GM18909 (cell line): ENCODE results near the gene PCLO.
A peak's percentile ranks its signal among the peaks of the same experiment; 100 is the strongest.

Experiments
- ATAC-seq: cut with Tn5 transposase; IDR thresholded peaks from one replicate; pipeline ENCODE4 v1.9.1; 2021; ENCODE audit warnings: mild to moderate bottlenecking; ENCODE audit not compliant: unreplicated experiment, poor library complexity

Gene PCLO

GRCh38 chr7:82886324-82886723, 276.4 kb downstream of the PCLO start:
- no peak for ATAC-seq

DNA sequence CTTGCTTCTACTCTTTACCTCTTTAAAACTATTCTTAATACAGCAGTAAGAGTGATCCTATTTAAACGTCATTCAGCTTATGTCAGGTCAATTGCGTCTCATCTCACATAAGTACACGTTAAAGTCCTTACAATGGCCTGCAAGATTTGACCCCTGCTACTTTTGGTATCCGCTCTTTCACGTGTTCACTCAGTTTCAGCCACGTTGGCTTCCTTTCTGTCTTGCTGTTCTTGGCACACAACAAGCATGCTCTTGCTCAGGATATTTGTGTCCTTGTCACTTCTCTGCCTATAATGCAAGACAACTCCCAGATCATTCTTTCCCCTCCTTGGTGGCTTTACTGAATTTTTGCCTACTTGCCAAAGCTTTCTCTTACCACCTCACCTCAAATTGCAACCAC, 296.8 kb downstream of the PCLO start:
- ATAC-seq = no peak

GRCh38 chr7:82859106-82859850, 303.4 kb downstream of the PCLO start:
- ATAC-seq = no peak

GRCh38 chr7:82851121-82851520, 311.6 kb downstream of the PCLO start:
- ATAC-seq = no peak

- no peak for ATAC-seq
Observed at GRCh38 chr7:82841828-82842227, 320.9 kb downstream of the PCLO start.

DNA sequence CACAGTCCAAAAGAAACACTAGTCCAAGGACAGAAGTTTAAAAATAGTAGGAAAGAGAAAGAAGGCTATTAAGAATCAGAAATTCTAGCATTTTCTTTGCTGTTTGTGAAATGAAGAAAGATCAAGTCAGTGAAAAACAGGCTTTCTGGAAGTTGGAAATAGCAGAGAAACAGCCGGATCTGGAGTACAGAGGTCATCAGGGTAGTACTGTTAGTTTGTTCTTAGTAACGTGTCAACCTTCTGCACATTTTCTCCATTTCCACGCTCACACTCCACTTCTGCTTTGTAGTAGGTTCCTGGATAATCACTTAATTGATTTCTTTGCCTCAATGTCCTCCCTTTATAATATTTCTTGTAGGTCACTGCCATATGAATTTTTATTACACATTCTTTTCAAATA, 322.6 kb downstream of the PCLO start:
- ATAC-seq = no peak

GRCh38 chr7:82839555-82839954, 323.1 kb downstream of the PCLO start:
- no peak for ATAC-seq

DNA sequence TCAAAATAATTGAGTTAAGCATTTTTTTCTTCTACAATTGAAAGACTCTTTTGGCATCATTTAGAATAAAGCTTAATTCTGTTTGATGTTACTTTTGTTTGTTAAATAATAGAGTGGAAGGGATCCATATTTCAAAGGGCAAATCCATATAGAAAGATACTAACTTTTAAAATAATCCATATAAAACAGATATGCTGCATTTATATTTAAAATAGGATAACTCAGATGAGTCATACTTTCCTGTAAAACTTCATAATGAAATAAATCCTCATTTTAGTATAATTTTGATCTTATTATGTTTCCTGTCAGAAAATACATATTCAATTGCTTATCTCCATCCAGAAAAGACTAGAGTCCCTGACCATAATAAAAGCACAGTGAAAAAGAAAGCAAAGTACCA, 323.6 kb downstream of the PCLO start:
- ATAC-seq = no peak

DNA sequence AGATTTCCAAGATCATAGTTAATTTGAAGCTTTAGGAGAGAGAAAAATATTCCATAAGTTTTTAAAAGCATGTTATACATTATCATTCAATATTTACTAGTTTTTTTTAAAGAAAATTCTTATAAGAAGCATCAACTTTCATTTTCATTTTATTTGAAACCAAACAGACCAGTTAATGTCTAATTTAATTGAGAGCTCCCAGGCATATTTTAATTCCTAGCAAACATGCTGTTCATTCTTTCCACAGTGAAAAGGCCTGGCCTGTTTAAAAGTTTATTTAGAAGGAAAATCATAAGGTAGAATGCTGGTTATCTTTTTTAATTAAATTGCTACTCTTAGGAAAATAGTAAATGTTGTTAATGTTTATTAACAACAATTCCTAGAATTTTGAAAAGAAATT, 324.4 kb downstream of the PCLO start:
- ATAC-seq = no peak

- ATAC-seq = no peak
Observed at GRCh38 chr7:82823073-82823472, 339.6 kb downstream of the PCLO start.

DNA sequence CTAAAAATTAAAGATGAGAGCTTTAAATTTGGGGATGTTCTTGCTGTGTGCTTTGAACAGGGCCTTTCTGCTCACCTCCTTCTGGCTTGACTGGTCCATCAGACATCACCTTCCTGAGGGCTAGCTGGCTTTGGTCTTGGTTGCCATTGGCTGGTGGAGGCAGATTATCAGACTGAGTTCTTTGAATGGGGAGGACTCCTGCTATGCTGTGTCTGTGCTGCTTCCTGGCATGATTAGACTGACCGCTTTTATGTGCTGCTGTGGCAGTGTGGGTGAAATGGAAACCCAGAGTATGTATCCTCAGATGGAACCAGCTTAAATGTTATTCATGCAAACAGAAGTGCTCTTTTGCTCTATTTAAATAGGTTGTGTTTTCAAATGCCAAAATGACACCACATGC, 341.6 kb downstream of the PCLO start:
- no peak for ATAC-seq

DNA sequence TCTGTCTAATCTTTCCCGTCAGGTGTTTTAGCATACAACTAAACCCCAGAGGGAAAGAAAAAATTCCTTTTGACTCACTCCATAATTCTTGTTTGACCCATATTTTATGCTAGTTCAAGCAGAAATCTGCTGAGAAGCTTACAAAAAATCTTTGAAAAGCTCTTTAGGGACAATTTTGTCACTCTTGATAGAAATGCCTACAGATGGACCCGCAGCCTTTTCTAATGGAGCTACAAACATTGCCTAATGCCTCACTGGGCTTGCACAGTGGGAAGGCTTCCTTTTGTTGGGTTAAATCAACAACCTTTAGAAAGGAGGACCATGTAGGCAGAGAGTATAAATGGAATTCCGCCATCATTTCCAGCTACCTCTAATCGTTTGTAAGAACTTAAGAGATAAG, 344.5 kb downstream of the PCLO start:
- ATAC-seq = no peak

- ATAC-seq = no peak
Observed at GRCh38 chr7:82816272-82816671, 346.4 kb downstream of the PCLO start.

DNA sequence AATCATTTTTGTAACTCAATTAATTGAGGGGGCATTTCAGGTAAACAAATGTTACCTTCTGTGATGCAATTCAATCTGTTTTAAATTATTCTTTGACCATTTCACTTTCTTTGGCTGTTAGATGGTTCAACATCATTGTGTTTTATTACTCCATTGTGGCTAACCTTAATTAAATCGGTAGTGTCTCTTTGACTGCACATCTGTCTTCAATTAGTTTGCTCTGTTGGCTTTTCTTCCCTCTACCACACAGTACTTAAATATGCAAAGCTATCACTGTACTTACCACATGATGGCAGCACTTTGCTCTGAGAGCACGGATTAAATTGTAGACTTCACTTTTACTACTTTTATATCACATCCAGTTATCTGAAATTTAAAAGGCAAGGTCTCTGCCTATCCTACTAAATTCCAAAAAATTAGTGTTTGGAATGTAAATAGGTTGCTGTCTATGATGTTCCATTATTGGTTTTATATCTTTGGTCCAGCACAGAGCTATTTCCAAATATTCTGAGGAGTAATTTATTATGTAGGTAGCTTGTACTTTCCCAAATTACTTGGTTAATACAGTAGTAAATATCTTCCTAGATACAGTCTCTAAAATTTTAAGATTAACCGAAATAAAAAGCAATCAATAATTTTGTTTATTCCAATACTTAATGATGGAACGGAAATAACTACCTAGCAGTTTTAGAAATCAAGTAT, 352.0 kb downstream of the PCLO start:
- ATAC-seq = peak; percentile 73

GRCh38 chr7:82808633-82809032, 354.1 kb downstream of the PCLO start:
- no peak for ATAC-seq

- no peak for ATAC-seq
Observed at GRCh38 chr7:82805527-82805960, 357.1 kb downstream of the PCLO start.

DNA sequence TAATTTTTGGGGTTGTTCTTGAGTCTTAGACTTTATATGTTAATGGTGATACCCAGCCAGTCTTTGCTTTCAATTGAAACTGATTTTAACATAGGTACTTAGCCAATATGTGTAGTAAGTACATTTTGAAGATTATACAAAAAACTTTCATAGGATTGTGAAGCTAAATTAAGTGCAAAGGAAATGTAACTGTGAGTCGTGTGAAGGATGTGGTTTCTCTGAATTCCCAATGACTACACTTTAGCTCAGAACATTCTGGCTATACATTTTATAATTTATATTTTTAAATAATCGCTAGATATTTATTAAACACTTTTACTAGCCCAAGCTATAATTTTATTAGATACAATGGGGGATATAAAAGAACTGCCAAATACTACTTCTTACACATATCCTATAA, 359.3 kb downstream of the PCLO start:
- no peak for ATAC-seq

- ATAC-seq = no peak
Observed at GRCh38 chr7:82789883-82790609, 372.6 kb downstream of the PCLO start.

DNA sequence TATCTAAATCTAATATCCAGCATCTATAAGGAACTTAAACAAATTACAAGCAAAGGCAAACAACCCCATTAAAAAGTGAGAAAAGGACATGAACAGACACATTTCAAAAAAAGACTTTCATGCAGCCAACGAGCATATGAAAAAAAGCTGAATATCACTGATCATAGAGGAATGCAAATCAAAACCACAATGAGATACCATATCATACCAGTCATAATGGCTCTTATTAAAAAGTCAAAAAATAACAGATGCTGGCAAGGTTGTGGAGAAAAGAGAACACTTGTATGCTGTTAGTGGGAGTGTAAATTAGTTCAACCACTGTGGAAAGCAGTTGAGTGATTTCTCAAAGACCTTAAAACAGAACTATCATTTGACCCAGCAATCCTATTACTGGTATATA, 384.7 kb downstream of the PCLO start:
- no peak for ATAC-seq

DNA sequence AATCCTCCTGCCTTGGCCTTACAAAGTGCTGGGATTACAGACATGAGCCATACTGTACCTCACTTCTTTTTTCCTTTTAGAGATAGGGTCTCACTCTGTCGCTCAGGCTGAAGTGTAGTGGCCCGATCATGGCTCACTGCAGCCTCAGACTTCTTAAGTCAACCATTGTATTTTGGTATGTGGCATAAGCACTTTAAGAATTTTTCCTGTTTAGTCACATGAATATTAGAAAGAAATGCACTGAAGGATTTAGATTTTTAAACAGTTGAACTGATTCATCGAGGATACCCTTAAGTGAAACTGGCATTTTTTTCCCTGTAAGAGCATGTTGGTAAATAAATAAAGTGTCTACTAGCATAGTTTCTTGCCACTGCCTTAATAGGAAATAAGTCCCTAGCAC, 399.8 kb downstream of the PCLO start:
- ATAC-seq = no peak

- no peak for ATAC-seq
Observed at GRCh38 chr7:82760831-82761230, 401.9 kb downstream of the PCLO start.
